H1 (cell line): ENCODE measurements around the gene VIM. TPM values are rescaled to one million over a fixed set of nuclear protein-coding genes. Genes with fewer than 3 reads are reported as not detected.

Experiments used
- CTCF ChIA-PET: fragments of 300-600 bp; sonication (Branson Sonifier 250); formaldehyde crosslinking; loops from one replicate; lab custom pipeline; 2021; ENCODE audit not compliant: partially characterized antibody; lab: Charles Lee
- POLR2A ChIA-PET: fragments of 300-600 bp; sonication (Branson Sonifier 250); formaldehyde crosslinking; loops from one replicate; lab custom pipeline; 2021; ENCODE audit warnings: inconsistent platforms; ENCODE audit not compliant: partially characterized antibody; lab: Charles Lee
- DNase-seq, 2 experiments: peaks; one replicate each; pipeline versions ENCODE4 v3.0.0 to v3.0.0-alpha.2; 2010 to 2022; ENCODE audit warnings: low spot score in 2 of 2, low read depth in 1 of 2, mixed read lengths in 1 of 2
- FAIRE-seq: peaks from 2 replicates; lab custom pipeline; 2011; peaks lifted over from hg19 to GRCh38; lab: Jason Lieb, UNC
- H2AFZ ChIP-seq: 2 replicates; pipeline ENCODE4 v1.8.1; 2012; ENCODE audit warnings: low read length, inconsistent platforms
- H2AK5ac ChIP-seq: 2 replicates; pipeline ENCODE4 v1.6.1; 2013; ENCODE audit warnings: low read depth, low read length
- H2BK120ac ChIP-seq: replicated peaks from 2 replicates; pipeline ENCODE3; 2013; ENCODE audit warnings: low read depth, low read length, inconsistent platforms
- H2BK12ac ChIP-seq: 2 replicates; pipeline ENCODE4 v1.6.1; 2013; ENCODE audit warnings: low read depth, low read length
- H2BK15ac ChIP-seq: 2 replicates; pipeline ENCODE4 v1.6.1; 2013; ENCODE audit warnings: low read length
- H2BK20ac ChIP-seq: 2 replicates; pipeline ENCODE4 v1.6.1; 2013; ENCODE audit warnings: low read length
- H2BK5ac ChIP-seq: 2 replicates; pipeline ENCODE4 v1.6.1; 2013; ENCODE audit warnings: low read depth, low read length
- H3K14ac ChIP-seq: 2 replicates; pipeline ENCODE4 v1.6.1; 2013; ENCODE audit warnings: inconsistent platforms; ENCODE audit not compliant: insufficient read length
- H3K18ac ChIP-seq: 2 replicates; pipeline ENCODE4 v1.6.1; 2013; ENCODE audit warnings: low read length; ENCODE audit errors: extremely low read depth
- H3K23ac ChIP-seq: 2 replicates; pipeline ENCODE4 v1.6.1; 2013; ENCODE audit warnings: inconsistent platforms; ENCODE audit not compliant: insufficient read length
- H3K23me2 ChIP-seq: 2 replicates; pipeline ENCODE4 v1.6.1; 2013; ENCODE audit warnings: low read depth, low read length
- H3K27ac ChIP-seq: 2 replicates; pipeline ENCODE4 v1.6.1; 2011; ENCODE audit warnings: low read depth, low read length, inconsistent platforms
- H3K27me3 ChIP-seq, 4 experiments: replicated peaks in 1 of 4; 1 replicate in 1 of 4; 2 replicates in 3 of 4; pipeline versions ENCODE4 v1.6.1 to v1.8.1; 2011 to 2013; ENCODE audit warnings: low read length in 3 of 4, mild to moderate bottlenecking in 3 of 4, inconsistent platforms in 2 of 4, mixed read lengths in 2 of 4, moderate library complexity in 1 of 4; ENCODE audit not compliant: control insufficient read depth in 3 of 4, insufficient read depth in 3 of 4; ENCODE audit errors: extremely low read depth in 1 of 4
- H3K36me3 ChIP-seq, 4 experiments: 2 replicates each; pipeline versions ENCODE4 v1.6.1 to v1.8.1; 2011 to 2013; ENCODE audit warnings: mild to moderate bottlenecking in 4 of 4, low read length in 3 of 4, moderate library complexity in 2 of 4, control low read depth in 1 of 4, inconsistent platforms in 1 of 4; ENCODE audit not compliant: insufficient read depth in 4 of 4, control insufficient read depth in 2 of 4
- H3K4ac ChIP-seq: replicated peaks from 2 replicates; pipeline ENCODE3; 2013; ENCODE audit warnings: low read length, low read depth, mixed read lengths, inconsistent platforms; ENCODE audit not compliant: insufficient read length
- H3K4me1 ChIP-seq, 4 experiments: replicated peaks in 1 of 4; 1 replicate in 1 of 4; 2 replicates in 3 of 4; pipeline versions ENCODE4 v1.6.1 to v1.8.1; 2011 to 2013; ENCODE audit warnings: low read length in 3 of 4, inconsistent platforms in 2 of 4, mixed read lengths in 1 of 4; ENCODE audit not compliant: insufficient read depth in 4 of 4, control insufficient read depth in 3 of 4
- H3K4me2 ChIP-seq, 2 experiments: 2 replicates each; pipeline versions ENCODE4 v1.6.1 to v1.8.1; 2011 to 2013; ENCODE audit warnings: low read depth in 2 of 2, low read length in 2 of 2, control low read depth in 1 of 2, inconsistent platforms in 1 of 2, mild to moderate bottlenecking in 1 of 2; ENCODE audit not compliant: insufficient read depth in 1 of 2
- H3K4me3 ChIP-seq, 4 experiments: fragments of 200-600, 300-600 bp in 1 of 4; sonication (generic), shearing (Covaris generic), sonication (Bioruptor Twin) in 1 of 4; 2 replicates each; pipeline versions ENCODE4 v1.5.1 to v1.8.1; 2011 to 2016; ENCODE audit warnings: low read length in 4 of 4, low read depth in 3 of 4, control low read depth in 2 of 4, inconsistent platforms in 2 of 4, mild to moderate bottlenecking in 2 of 4, mixed read lengths in 1 of 4, moderate library complexity in 1 of 4; ENCODE audit not compliant: insufficient read depth in 2 of 4; ENCODE audit errors: extremely low read depth in 1 of 4
- H3K56ac ChIP-seq: replicated peaks from 2 replicates; pipeline ENCODE3; 2013; ENCODE audit warnings: low read depth, mild to moderate bottlenecking, mixed read lengths, low read length, inconsistent platforms; ENCODE audit not compliant: insufficient read length
- H3K79me1 ChIP-seq: 2 replicates; pipeline ENCODE4 v1.6.1; 2013; ENCODE audit warnings: low read depth, low read length, control low read depth
- H3K79me2 ChIP-seq, 2 experiments: 2 replicates each; pipeline versions ENCODE4 v1.6.1 to v1.8.1; 2012 to 2013; ENCODE audit warnings: low read length in 2 of 2, mild to moderate bottlenecking in 2 of 2, inconsistent platforms in 1 of 2; ENCODE audit not compliant: insufficient read depth in 2 of 2, control insufficient read depth in 1 of 2
- H3K9ac ChIP-seq, 4 experiments: replicated peaks in 1 of 4; 1 replicate in 1 of 4; 2 replicates in 3 of 4; pipeline versions ENCODE4 v1.6.1 to v1.8.1; 2011 to 2013; ENCODE audit warnings: low read depth in 3 of 4, low read length in 3 of 4, control low read depth in 2 of 4, mild to moderate bottlenecking in 2 of 4, moderate library complexity in 2 of 4, inconsistent platforms in 1 of 4; ENCODE audit errors: extremely low read depth in 1 of 4
- H3K9me3 ChIP-seq, 2 experiments: 2 replicates each; pipeline versions ENCODE4 v1.6.1 to v1.8.1; 2012 to 2013; ENCODE audit warnings: mild to moderate bottlenecking in 2 of 2, moderate library complexity in 2 of 2, control low read depth in 1 of 2, inconsistent platforms in 1 of 2, low read depth in 1 of 2, low read length in 1 of 2, mixed read lengths in 1 of 2; ENCODE audit not compliant: insufficient read depth in 2 of 2
- H4K20me1 ChIP-seq, 2 experiments: replicated peaks in 1 of 2; 2 replicates each; pipeline versions ENCODE3 to v1.8.1; 2011 to 2013; ENCODE audit warnings: inconsistent platforms in 2 of 2, low read length in 2 of 2, mild to moderate bottlenecking in 1 of 2; ENCODE audit not compliant: insufficient read depth in 2 of 2, control insufficient read depth in 1 of 2
- H4K5ac ChIP-seq: 2 replicates; pipeline ENCODE4 v1.6.1; 2013; ENCODE audit warnings: low read length, low read depth, mixed read lengths, inconsistent platforms; ENCODE audit not compliant: insufficient read length
- H4K8ac ChIP-seq: 2 replicates; pipeline ENCODE4 v1.8.0; 2013; ENCODE audit warnings: mild to moderate bottlenecking, moderate library complexity, low read length, inconsistent platforms; ENCODE audit not compliant: insufficient read depth; ENCODE audit errors: extremely low read depth
- H4K91ac ChIP-seq: replicated peaks from 2 replicates; pipeline ENCODE3; 2013; ENCODE audit warnings: low read length, mixed read lengths, inconsistent platforms; ENCODE audit not compliant: insufficient read length
- ASH2L ChIP-seq: fragments of 200-600, 300-600 bp; sonication (generic); IDR thresholded peaks from one replicate; pipeline ENCODE4 v1.7.1; 2017; ENCODE audit warnings: low read length
- CREB1 ChIP-seq: IDR thresholded peaks from 2 replicates; pipeline ENCODE4 v1.6.1; 2012; ENCODE audit warnings: inconsistent platforms
- EGR1 ChIP-seq: IDR thresholded peaks from 2 replicates; pipeline ENCODE4 v1.6.1; 2011; ENCODE audit warnings: low read depth, low read length, borderline replicate concordance
- GABPA ChIP-seq: IDR thresholded peaks from 2 replicates; pipeline ENCODE4 v1.6.1; 2011; ENCODE audit warnings: mild to moderate bottlenecking, low read length, moderate library complexity, borderline replicate concordance; ENCODE audit not compliant: insufficient read depth
- NRF1 ChIP-seq: IDR thresholded peaks from 2 replicates; pipeline ENCODE4 v1.6.1; 2011; ENCODE audit warnings: mild to moderate bottlenecking, low read depth, low read length, improper control_type of control experiment
- POLR2A ChIP-seq, 2 experiments: IDR thresholded peaks; 1 replicate in 1 of 2; 2 replicates in 1 of 2; pipeline ENCODE4 v1.6.1; 2011; ENCODE audit warnings: low read depth in 2 of 2, low read length in 2 of 2, mild to moderate bottlenecking in 2 of 2; ENCODE audit errors: control extremely low read depth in 1 of 2
- SAP30 ChIP-seq: fragments of 300-600 bp; sonication (generic); IDR thresholded peaks from 2 replicates; pipeline ENCODE4 v1.7.1; 2012; ENCODE audit warnings: low read length, moderate library complexity, mild to moderate bottlenecking, inconsistent platforms; ENCODE audit not compliant: insufficient read depth, insufficient replicate concordance
- WGBS, 2 experiments: shearing (Covaris generic) in 1 of 2; methylation state at CpG; one replicate each; pipeline versions ENCODE4 v1.1.6 to v1.1.7; 2013 to 2015; ENCODE audit warnings: low lambda C conversion rate in 2 of 2, mixed read lengths in 2 of 2, inconsistent platforms in 1 of 2, low coverage in 1 of 2, missing lambda C conversion rate in 1 of 2; ENCODE audit not compliant: insufficient replicate concordance in 2 of 2, insufficient coverage in 1 of 2, insufficient read length in 1 of 2; ENCODE audit errors: extremely low coverage in 1 of 2, missing lambda C conversion rate in 1 of 2; 5-methylcytosine and 5-hydroxymethylcytosine counted together
- polyA plus RNA-seq, 7 experiments: library from polyadenylated mRNA; depleted of rRNA in 3 of 7; stranded (reverse) in 5 of 7; unstranded in 2 of 7; fragments of >200 nt in 5 of 7; fragments of 200-250 nt in 2 of 7; gene quantifications; 1 replicate in 5 of 7; 2 replicates in 1 of 7; 4 replicates in 1 of 7; pipeline versions ENCODE4 v1.2.1 to v1.2.3, GENCODE V29; 2011 to 2013; ENCODE audit warnings: missing spikeins in 2 of 7, mixed read lengths in 2 of 7
- total RNA-seq: library from RNA; stranded (reverse); fragmentation: NEBNext Ultra II Directional; extraction: Animal tissue kit (Norgen Biotek cat#: 25700); gene quantifications from 2 replicates; pipeline ENCODE4 v1.2.1, GENCODE V29; 2021

VIM gene
- total and polyA plus RNA-seq, 2 of the 8 experiments (the other 6 are each of a cell fraction or from before 2014, with no cell fraction given): 347 to 372 TPM

DNA sequence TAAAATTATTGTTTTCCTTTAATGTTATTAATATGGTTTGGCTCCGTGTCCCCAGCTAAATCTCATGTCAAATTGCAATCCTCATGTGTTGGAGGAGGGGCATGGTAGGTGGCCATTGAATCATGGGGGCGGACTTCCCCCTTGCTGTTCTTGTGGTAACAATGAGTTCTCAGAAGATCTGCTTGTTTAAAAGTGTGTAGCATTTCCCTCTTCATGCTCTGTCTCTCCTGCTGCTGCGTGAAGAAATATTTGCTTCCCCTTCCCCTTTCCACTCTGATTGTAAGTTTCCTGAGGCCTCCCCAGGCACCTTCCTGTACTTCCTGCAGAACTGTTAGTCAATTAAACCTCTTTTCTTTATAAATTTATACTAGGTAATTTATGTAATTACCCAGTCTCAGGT, 27.5 kb downstream of the VIM start:
- POLR2A ChIA-PET: no interaction called here
- H3K79me1 ChIP-seq: no peaks in the 10 kb centered on the region
- H4K20me1 ChIP-seq: no peaks in the 10 kb centered on the region
- H3K23ac ChIP-seq: no peak overlapping the region
- no peak overlapping the region for H3K14ac ChIP-seq
- H3K4me1 ChIP-seq: peaks cover 0 to 4% (median 0%) of the 10 kb centered on the region in 4 experiments; a peak in 1 of 7 replicates
- no peak overlapping the region for H2AFZ ChIP-seq
- no peak overlapping the region for H2BK12ac ChIP-seq
- H2AK5ac ChIP-seq: no peak overlapping the region
- DNase-seq (no peak), FAIRE-seq (no peak)
- TF ChIP-seq ASH2L (no peak), CREB1 (no peak), POLR2A (IDR thresholded peaks at IDR 0.05; ENCODE audit: control extremely low read depth in 1 of 2, low read depth in 2 of 2, low read length in 2 of 2) (no peak), NRF1 (no peak), EGR1 (no peak), SAP30 (no peak), GABPA (no peak)
- TF ChIP-seq, all 59 proteins: peak for 0
- Histone ChIP-seq H2BK20ac (no peak overlapping the region), H2BK15ac (no peak overlapping the region), H2BK120ac (no peak overlapping the region), H3K4me2 (no peak overlapping the region), H3K9ac (no peak overlapping the region), H3K23me2 (no peaks in the 10 kb centered on the region), H4K91ac (no peak overlapping the region), H3K9me3 (no peaks in the 10 kb centered on the region), H3K18ac (no peak overlapping the region), H4K8ac (no peak overlapping the region), H3K27me3 (no peaks in the 10 kb centered on the region), H3K4ac (no peak overlapping the region), H2BK5ac (no peak overlapping the region), H4K5ac (no peak overlapping the region), H3K27ac (no peak overlapping the region), H3K36me3 (no peaks in the 10 kb centered on the region), H3K79me2 (no peaks in the 10 kb centered on the region), H3K4me3 (no peak overlapping the region), H3K56ac (no peak overlapping the region)
- WGBS, 2 experiments: 81% methylated on average over 3 of the region's 3 CpGs; no CpG with 5 or more reads in 1 of the 2 experiments
- CTCF ChIA-PET: interaction anchor here (1.0 to 3.9 kb wide), 7 partner anchors 25 to 427 kb away, joined by 3 to 11 read pairs (median 3); no protein-coding TSS in a partner anchor
